HepG2 (cell line): ENCODE measurements around the gene SEMA5B. TPM values are rescaled to one million over a fixed set of nuclear protein-coding genes. Genes with fewer than 3 reads are reported as not detected.

Experiments
- ATAC-seq: fragments of 200-7000 bp; cut with Tn5 transposase; 3 replicates; pipeline ENCODE4 v1.9.1; 2020; ENCODE audit warnings: mild to moderate bottlenecking, moderate library complexity
- BruUV-seq: library from RNA; stranded (reverse); fragments of 400-500 nt; replicated peaks from 2 replicates; lab custom pipeline; 2021; lab: Mats Ljungman, UMichigan
- CTCF ChIA-PET: fragments of 300-600 bp; formaldehyde crosslinking; extraction: SDS; loops from one replicate; lab custom pipeline; 2021; ENCODE audit warnings: low total read pairs, inconsistent platforms, low intra/inter-chr PET ratio; lab: Yijun Ruan, JAX
- POLR2A ChIA-PET: fragments of 350-600 bp; sonication (Branson Sonifier 250); formaldehyde crosslinking; loops from one replicate; lab custom pipeline; 2020; ENCODE audit warnings: antibody characterized with exemption, inconsistent platforms; lab: Yijun Ruan, JAX
- DNase-seq: peaks from one replicate; pipeline ENCODE4 v3.0.0-alpha.2; 2015; ENCODE audit warnings: low spot score
- FAIRE-seq: peaks from 3 replicates; lab custom pipeline; 2011; peaks lifted over from hg19 to GRCh38; lab: Jason Lieb, UNC
- H2AFZ ChIP-seq: one replicate; pipeline ENCODE4 v1.6.1; 2011; ENCODE audit warnings: low read length, inconsistent platforms
- H3K27ac ChIP-seq: fragments of 300-600 bp; 3 replicates; pipeline ENCODE4 v1.8.0; 2011; ENCODE audit warnings: mixed run types, mild to moderate bottlenecking, mixed read lengths, low read length, inconsistent platforms; ENCODE audit not compliant: insufficient read depth; ENCODE audit errors: extremely low read length
- H3K27me3 ChIP-seq, 2 experiments: fragments of 200-600 bp in 1 of 2; 2 replicates in 1 of 2; 3 replicates in 1 of 2; pipeline versions ENCODE4 v1.6.0 to v1.8.0; 2011; ENCODE audit warnings: low read length in 2 of 2, mild to moderate bottlenecking in 2 of 2, moderate library complexity in 2 of 2, inconsistent platforms in 1 of 2; ENCODE audit not compliant: insufficient read depth in 2 of 2, control insufficient read depth in 1 of 2
- H3K36me3 ChIP-seq, 2 experiments: fragments of 200-600 bp in 1 of 2; replicated peaks in 1 of 2; 2 replicates in 1 of 2; 3 replicates in 1 of 2; pipeline versions ENCODE4 v1.5.1 to v1.8.0; 2011; ENCODE audit warnings: low read length in 2 of 2, inconsistent platforms in 1 of 2; ENCODE audit not compliant: insufficient read depth in 2 of 2, control insufficient read depth in 1 of 2
- H3K4me1 ChIP-seq: 2 replicates; pipeline ENCODE4 v1.5.1; 2012; ENCODE audit warnings: low read length, inconsistent platforms; ENCODE audit not compliant: insufficient read depth
- H3K4me2 ChIP-seq: 2 replicates; pipeline ENCODE4 v1.6.0; 2011; ENCODE audit warnings: low read depth, low read length, inconsistent platforms
- H3K4me3 ChIP-seq, 3 experiments: fragments of 200-600 bp in 1 of 3; sonication (generic), shearing (Covaris generic) in 1 of 3; replicated peaks in 1 of 3; 2 replicates each; pipeline ENCODE4 v1.5.1; 2011 to 2016; ENCODE audit warnings: low read length in 3 of 3, inconsistent platforms in 2 of 3, low read depth in 2 of 3, mild to moderate bottlenecking in 2 of 3, control low read depth in 1 of 3, mixed read lengths in 1 of 3; ENCODE audit not compliant: insufficient read depth in 1 of 3
- H3K79me2 ChIP-seq: one replicate; pipeline ENCODE4 v1.6.1; 2011; ENCODE audit warnings: low read length, inconsistent platforms; ENCODE audit not compliant: insufficient read depth
- H3K9ac ChIP-seq: 2 replicates; pipeline ENCODE4 v1.6.0; 2011; ENCODE audit warnings: mild to moderate bottlenecking, low read depth, low read length, inconsistent platforms; ENCODE audit not compliant: insufficient read depth
- H3K9me3 ChIP-seq: 2 replicates; pipeline ENCODE4 v1.5.1; 2012; ENCODE audit warnings: mild to moderate bottlenecking, low read length
- H4K20me1 ChIP-seq: 2 replicates; pipeline ENCODE4 v1.6.0; 2011; ENCODE audit warnings: inconsistent platforms, mild to moderate bottlenecking, low read length, moderate library complexity; ENCODE audit not compliant: insufficient read depth
- CCAR2 ChIP-seq: fragments of 200-400 bp; formaldehyde crosslinking; optimal IDR thresholded peaks from 2 replicates; pipeline ENCODE3; 2018; ENCODE audit warnings: low read depth, mild to moderate bottlenecking, low read length, moderate library complexity
- DR1 ChIP-seq: sonication (generic); formaldehyde crosslinking; IDR thresholded peaks from 2 replicates; pipeline ENCODE4 v1.8.0; 2021; ENCODE audit warnings: mild to moderate bottlenecking, missing genetic modification reagents, inconsistent platforms
- HIVEP1 ChIP-seq: sonication (generic); formaldehyde crosslinking; IDR thresholded peaks from 2 replicates; pipeline ENCODE4 v1.4.0; 2020; ENCODE audit warnings: mild to moderate bottlenecking, missing genetic modification reagents
- ISL2 ChIP-seq: sonication (generic); formaldehyde crosslinking; IDR thresholded peaks from 2 replicates; pipeline ENCODE4 v1.5.0; 2020; ENCODE audit warnings: missing genetic modification reagents
- RBFOX2 ChIP-seq: fragments of 200-400 bp; formaldehyde crosslinking; IDR thresholded peaks from 2 replicates; pipeline ENCODE4 v1.6.1; 2017; ENCODE audit warnings: low read depth, mild to moderate bottlenecking, low read length
- RELA ChIP-seq: sonication (generic); formaldehyde crosslinking; IDR thresholded peaks from 2 replicates; pipeline ENCODE4 v1.4.0; 2020; ENCODE audit warnings: missing genetic modification reagents
- RXRA ChIP-seq: sonication (generic); formaldehyde crosslinking; IDR thresholded peaks from 2 replicates; pipeline ENCODE4 v1.5.1; 2020; ENCODE audit warnings: missing genetic modification reagents
- SIX4 ChIP-seq: sonication (generic); formaldehyde crosslinking; IDR thresholded peaks from 2 replicates; pipeline ENCODE4 v1.4.0; 2020; ENCODE audit warnings: missing genetic modification reagents
- SMAD1 ChIP-seq: sonication (generic); formaldehyde crosslinking; IDR thresholded peaks from 2 replicates; pipeline ENCODE4 v1.4.0; 2020; ENCODE audit warnings: missing genetic modification reagents, low read depth, mild to moderate bottlenecking, borderline replicate concordance
- SP5 ChIP-seq: IDR thresholded peaks from 2 replicates; pipeline ENCODE4 v1.6.1; 2016; ENCODE audit warnings: low read depth, borderline replicate concordance
- SRY ChIP-seq: sonication (generic); formaldehyde crosslinking; IDR thresholded peaks from 2 replicates; pipeline ENCODE4 v1.8.0; 2022; ENCODE audit warnings: mild to moderate bottlenecking, missing genetic modification reagents
- TCF12 ChIP-seq, 2 experiments: fragments of 450-650 bp in 1 of 2; sonication (generic) in 1 of 2; formaldehyde crosslinking in 1 of 2; IDR thresholded peaks; 2 replicates each; pipeline versions ENCODE4 v1.6.1 to v1.8.0; 2017 to 2022; ENCODE audit warnings: antibody characterized with exemption in 1 of 2, mild to moderate bottlenecking in 1 of 2, missing genetic modification reagents in 1 of 2, moderate library complexity in 1 of 2
- ZNF510 ChIP-seq: sonication (generic); formaldehyde crosslinking; IDR thresholded peaks from 2 replicates; pipeline ENCODE4 v1.4.0; 2020; ENCODE audit warnings: low read depth, mild to moderate bottlenecking, missing genetic modification reagents
- ZNF547 ChIP-seq: sonication (generic); formaldehyde crosslinking; IDR thresholded peaks from 2 replicates; pipeline ENCODE4 v1.5.1; 2020; ENCODE audit warnings: mild to moderate bottlenecking, missing genetic modification reagents
- ZNF841 ChIP-seq: sonication (generic); formaldehyde crosslinking; IDR thresholded peaks from 2 replicates; pipeline ENCODE4 v1.8.1; 2023; ENCODE audit warnings: missing genetic modification reagents, borderline replicate concordance
- WGBS: methylation state at CpG from one replicate; pipeline ENCODE4 v1.1.6; 2017; ENCODE audit warnings: low lambda C conversion rate; 5-methylcytosine and 5-hydroxymethylcytosine counted together
- in situ Hi-C: cut with HindIII; loops from 2 replicates; pipeline ENCODE4 v1.10.0; 2017; ENCODE audit warnings: low pct_unique_long_range_greater_than_20kb; ENCODE audit not compliant: extremely low pct_ligation_motif_present
- intact Hi-C: fragments of 100-400 bp; cut with micrococcal nuclease; formaldehyde crosslinking; loops from one replicate; pipeline ENCODE4 v1.10.0; 2022; ENCODE audit not compliant: unreplicated experiment
- polyA plus RNA-seq, 8 experiments: library from polyadenylated mRNA; depleted of rRNA in 3 of 8; stranded (reverse) in 7 of 8; unstranded in 1 of 8; fragments of >200 nt; fragmentation: Illumina TruSeq in 4 of 8; extraction: Trizol in 4 of 8; gene quantifications; 2 replicates each; pipeline versions ENCODE4 v1.2.1 to v1.2.3, GENCODE V29; 2011 to 2016; ENCODE audit warnings: low read depth in 4 of 8, missing spikeins in 1 of 8, mixed read lengths in 1 of 8; ENCODE audit not compliant: insufficient read depth in 1 of 8
- total RNA-seq, 5 experiments: library from RNA; depleted of rRNA; stranded (reverse); fragments of >200 nt; fragmentation: Illumina TruSeq; extraction: Trizol; gene quantifications; 2 replicates each; pipeline ENCODE4 v1.2.3, GENCODE V29; 2016; ENCODE audit warnings: low read depth in 1 of 5
- TF ChIP-seq, protein P1 (sequence below): sonication (generic); formaldehyde crosslinking; IDR thresholded peaks from 2 replicates; pipeline ENCODE4 v1.4.0; 2020; ENCODE audit warnings: missing genetic modification reagents, borderline replicate concordance
- TF ChIP-seq, protein P2 (sequence below): sonication (generic); formaldehyde crosslinking; IDR thresholded peaks from 2 replicates; pipeline ENCODE4 v1.5.0; 2020; ENCODE audit warnings: missing genetic modification reagents, mild to moderate bottlenecking, borderline replicate concordance
- TF ChIP-seq, protein P3 (sequence below): sonication (generic); formaldehyde crosslinking; IDR thresholded peaks from 2 replicates; pipeline ENCODE4 v1.8.1; 2023; ENCODE audit warnings: mild to moderate bottlenecking, moderate library complexity, missing genetic modification reagents
- TF ChIP-seq, protein P4 (sequence below): sonication (generic); formaldehyde crosslinking; IDR thresholded peaks from 2 replicates; pipeline ENCODE4 v1.5.1; 2020; ENCODE audit warnings: mild to moderate bottlenecking, moderate library complexity, missing genetic modification reagents

The SEMA5B gene
- total and polyA plus RNA-seq, 2 of the 13 experiments (the other 11 are each of a cell fraction or from before 2014, with no cell fraction given): not detected

DNA sequence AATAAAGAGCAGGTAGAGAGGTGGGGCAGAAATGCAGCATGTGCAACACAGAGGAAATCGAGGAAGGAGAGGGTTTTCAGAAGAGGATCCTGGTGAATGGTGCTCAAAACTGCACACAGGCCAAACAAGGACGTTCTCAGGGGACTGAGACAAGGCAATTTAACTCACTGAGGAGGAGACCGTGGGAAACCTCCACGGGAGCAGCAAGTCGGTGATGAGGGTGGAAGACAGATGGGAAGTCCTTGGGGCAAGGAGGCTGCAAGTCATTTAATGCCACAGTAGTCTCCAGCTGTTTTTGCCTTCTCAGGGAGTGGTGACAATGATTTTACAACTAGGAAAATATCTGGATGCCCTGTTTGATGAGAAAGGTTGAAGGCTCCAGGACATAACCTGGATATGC is 27.8 kb upstream of the SEMA5B start:
- no peaks in the 10 kb centered on the region for H3K36me3 ChIP-seq
- in situ Hi-C loops: no loop called here
- BruUV-seq: no TSS peak
- no peak overlapping the region for H3K4me3 ChIP-seq
- H3K27me3 ChIP-seq: peaks cover 0 to 39% of the 10 kb centered on the region in 2 experiments
- no peak for ATAC-seq
- TF ChIP-seq ZNF841 (CRISPR knock-in tag) (no peak), DR1 (no peak), SIX4 (CRISPR knock-in tag) (no peak), SP5 (CRISPR knock-in tag) (no peak), CCAR2 (no peak), RELA (CRISPR knock-in tag) (no peak), ZNF547 (CRISPR knock-in tag) (no peak), SRY (no peak), RXRA (CRISPR knock-in tag) (no peak), ISL2 (no peak), SMAD1 (CRISPR knock-in tag) (no peak), ZNF510 (no peak), HIVEP1 (CRISPR knock-in tag) (no peak), RBFOX2 (no peak), TCF12 (IDR thresholded peaks at IDR 0.05) (no peak), TCF12 (CRISPR knock-in tag; IDR thresholded peaks at IDR 0.05) (no peak)
- TF ChIP-seq, protein P1, sequence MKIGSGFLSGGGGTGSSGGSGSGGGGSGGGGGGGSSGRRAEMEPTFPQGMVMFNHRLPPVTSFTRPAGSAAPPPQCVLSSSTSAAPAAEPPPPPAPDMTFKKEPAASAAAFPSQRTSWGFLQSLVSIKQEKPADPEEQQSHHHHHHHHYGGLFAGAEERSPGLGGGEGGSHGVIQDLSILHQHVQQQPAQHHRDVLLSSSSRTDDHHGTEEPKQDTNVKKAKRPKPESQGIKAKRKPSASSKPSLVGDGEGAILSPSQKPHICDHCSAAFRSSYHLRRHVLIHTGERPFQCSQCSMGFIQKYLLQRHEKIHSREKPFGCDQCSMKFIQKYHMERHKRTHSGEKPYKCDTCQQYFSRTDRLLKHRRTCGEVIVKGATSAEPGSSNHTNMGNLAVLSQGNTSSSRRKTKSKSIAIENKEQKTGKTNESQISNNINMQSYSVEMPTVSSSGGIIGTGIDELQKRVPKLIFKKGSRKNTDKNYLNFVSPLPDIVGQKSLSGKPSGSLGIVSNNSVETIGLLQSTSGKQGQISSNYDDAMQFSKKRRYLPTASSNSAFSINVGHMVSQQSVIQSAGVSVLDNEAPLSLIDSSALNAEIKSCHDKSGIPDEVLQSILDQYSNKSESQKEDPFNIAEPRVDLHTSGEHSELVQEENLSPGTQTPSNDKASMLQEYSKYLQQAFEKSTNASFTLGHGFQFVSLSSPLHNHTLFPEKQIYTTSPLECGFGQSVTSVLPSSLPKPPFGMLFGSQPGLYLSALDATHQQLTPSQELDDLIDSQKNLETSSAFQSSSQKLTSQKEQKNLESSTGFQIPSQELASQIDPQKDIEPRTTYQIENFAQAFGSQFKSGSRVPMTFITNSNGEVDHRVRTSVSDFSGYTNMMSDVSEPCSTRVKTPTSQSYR (CRISPR knock-in tag): no peak
- TF ChIP-seq, protein P2, sequence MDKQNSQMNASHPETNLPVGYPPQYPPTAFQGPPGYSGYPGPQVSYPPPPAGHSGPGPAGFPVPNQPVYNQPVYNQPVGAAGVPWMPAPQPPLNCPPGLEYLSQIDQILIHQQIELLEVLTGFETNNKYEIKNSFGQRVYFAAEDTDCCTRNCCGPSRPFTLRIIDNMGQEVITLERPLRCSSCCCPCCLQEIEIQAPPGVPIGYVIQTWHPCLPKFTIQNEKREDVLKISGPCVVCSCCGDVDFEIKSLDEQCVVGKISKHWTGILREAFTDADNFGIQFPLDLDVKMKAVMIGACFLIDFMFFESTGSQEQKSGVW (CRISPR knock-in tag): no peak
- TF ChIP-seq, protein P3, sequence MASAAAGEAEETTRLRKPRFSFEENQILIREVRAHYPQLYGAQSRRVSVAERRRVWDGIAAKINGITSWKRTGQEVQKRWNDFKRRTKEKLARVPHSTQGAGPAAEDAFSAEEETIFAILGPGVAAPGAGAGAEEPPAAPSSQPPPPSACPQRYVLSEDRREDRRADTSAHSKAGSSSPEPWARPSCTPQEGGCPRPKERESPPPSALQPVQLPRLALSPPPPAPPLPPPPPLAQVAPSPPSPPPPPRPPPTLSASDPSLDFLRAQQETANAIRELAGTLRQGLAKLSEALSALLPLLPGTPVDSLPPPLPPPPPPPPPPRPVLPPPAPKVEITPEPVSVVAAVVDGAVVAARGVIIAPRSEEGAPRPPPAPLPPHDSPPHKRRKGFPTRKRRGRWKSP: no peak
- TF ChIP-seq, protein P4, sequence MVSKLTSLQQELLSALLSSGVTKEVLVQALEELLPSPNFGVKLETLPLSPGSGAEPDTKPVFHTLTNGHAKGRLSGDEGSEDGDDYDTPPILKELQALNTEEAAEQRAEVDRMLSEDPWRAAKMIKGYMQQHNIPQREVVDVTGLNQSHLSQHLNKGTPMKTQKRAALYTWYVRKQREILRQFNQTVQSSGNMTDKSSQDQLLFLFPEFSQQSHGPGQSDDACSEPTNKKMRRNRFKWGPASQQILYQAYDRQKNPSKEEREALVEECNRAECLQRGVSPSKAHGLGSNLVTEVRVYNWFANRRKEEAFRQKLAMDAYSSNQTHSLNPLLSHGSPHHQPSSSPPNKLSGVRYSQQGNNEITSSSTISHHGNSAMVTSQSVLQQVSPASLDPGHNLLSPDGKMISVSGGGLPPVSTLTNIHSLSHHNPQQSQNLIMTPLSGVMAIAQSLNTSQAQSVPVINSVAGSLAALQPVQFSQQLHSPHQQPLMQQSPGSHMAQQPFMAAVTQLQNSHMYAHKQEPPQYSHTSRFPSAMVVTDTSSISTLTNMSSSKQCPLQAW (CRISPR knock-in tag): no peak
- H3K9me3 ChIP-seq: no peaks in the 10 kb centered on the region
- FAIRE-seq: no peak
- H4K20me1 ChIP-seq: no peaks in the 10 kb centered on the region
- no peak for DNase-seq
- H3K4me2 ChIP-seq: no peak overlapping the region
- intact Hi-C loops: no loop called here
- no peaks in the 10 kb centered on the region for H3K79me2 ChIP-seq
- H3K9ac ChIP-seq: no peak overlapping the region
- WGBS: 35% methylated on average over 5 of the region's 5 CpGs
- H2AFZ ChIP-seq: no peak overlapping the region
- H3K27ac ChIP-seq: no peak overlapping the region
- no peaks in the 10 kb centered on the region for H3K4me1 ChIP-seq
- ChIA-PET POLR2A (no interaction called here), CTCF (no interaction called here)
